ENCODE measurements around the gene ARHGAP40.

The ARHGAP40 gene

GRCh38 chr20:38692436-38693411, 91.1 kb downstream of the ARHGAP40 start:
- no peak for DNase-seq

- no peak for DNase-seq
Measured at GRCh38 chr20:38697306-38697705, 95.7 kb downstream of the ARHGAP40 start.

GRCh38 chr20:38698541-38698940, 96.9 kb downstream of the ARHGAP40 start:
- DNase-seq, result no peak

DNA sequence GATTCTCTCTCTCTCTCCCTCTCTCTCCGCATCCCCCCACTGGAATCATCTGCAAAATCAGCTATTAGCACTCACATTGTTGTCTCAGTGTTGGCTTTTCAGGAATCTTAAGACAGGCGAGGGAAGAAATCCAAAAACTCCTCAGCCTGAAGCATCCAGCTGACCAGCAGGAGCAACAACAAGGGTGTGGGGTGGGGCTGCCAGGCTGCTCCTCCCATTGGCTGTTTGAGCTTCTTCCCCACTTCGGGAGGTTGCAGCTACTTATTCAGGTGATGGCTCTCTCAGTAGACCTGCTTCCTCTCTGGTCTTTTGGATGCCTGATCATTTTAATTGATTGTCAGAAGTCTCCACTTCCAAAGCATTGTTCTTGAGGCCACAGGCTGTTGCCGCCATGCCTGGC, 98.5 kb downstream of the ARHGAP40 start:
- no peak for DNase-seq
